ENCODE data around the gene SLC6A15.

Gene SLC6A15

DNA sequence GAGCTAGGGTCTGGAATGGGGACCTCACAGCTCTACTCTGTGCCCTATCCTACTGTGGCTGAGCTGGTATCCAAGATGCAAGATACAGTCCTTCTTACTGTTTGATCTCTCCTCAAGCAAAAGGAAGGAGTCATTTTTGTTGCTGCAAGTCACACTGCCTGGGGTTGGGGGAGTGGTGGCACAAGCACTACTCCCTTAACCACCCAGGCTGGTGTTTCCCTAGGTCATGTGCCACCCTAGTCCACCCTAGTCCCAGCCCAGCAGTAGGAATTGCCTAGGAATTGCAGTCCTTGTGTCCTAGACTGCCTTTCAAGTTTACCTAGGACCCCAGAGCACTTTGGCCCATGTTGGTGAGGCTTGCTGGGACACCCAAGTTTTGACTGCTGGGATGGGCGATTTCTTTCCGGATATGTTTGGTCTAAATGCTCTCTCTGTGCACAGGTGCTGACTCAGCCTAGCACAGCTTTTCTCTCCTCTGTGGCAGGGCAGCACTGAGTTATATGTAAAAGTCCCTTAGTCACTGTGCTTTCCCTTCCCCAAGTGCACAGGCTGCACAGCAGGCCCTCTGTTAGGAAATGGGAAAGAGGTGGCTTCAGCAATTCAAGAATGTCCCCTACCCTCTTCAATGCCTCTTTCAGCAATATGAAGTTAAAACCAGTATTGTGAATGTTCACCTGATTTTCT, 54.9 kb downstream of the SLC6A15 start:
- H3K4me3 ChIP-seq (ENCODE audit: low read depth, low read length): no peak overlapping the region
- TF ChIP-seq POLR2A (IDR thresholded peaks at IDR 0.05; ENCODE audit: extremely low read depth, insufficient read length) (no peak), MYC (IDR thresholded peaks at IDR 0.05; ENCODE audit: low read depth, low read length) (no peak)
- TF ChIP-seq, protein P1, sequence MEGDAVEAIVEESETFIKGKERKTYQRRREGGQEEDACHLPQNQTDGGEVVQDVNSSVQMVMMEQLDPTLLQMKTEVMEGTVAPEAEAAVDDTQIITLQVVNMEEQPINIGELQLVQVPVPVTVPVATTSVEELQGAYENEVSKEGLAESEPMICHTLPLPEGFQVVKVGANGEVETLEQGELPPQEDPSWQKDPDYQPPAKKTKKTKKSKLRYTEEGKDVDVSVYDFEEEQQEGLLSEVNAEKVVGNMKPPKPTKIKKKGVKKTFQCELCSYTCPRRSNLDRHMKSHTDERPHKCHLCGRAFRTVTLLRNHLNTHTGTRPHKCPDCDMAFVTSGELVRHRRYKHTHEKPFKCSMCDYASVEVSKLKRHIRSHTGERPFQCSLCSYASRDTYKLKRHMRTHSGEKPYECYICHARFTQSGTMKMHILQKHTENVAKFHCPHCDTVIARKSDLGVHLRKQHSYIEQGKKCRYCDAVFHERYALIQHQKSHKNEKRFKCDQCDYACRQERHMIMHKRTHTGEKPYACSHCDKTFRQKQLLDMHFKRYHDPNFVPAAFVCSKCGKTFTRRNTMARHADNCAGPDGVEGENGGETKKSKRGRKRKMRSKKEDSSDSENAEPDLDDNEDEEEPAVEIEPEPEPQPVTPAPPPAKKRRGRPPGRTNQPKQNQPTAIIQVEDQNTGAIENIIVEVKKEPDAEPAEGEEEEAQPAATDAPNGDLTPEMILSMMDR (IDR thresholded peaks at IDR 0.05; ENCODE audit: low read depth, low read length): no peak
- TF ChIP-seq, protein P2, sequence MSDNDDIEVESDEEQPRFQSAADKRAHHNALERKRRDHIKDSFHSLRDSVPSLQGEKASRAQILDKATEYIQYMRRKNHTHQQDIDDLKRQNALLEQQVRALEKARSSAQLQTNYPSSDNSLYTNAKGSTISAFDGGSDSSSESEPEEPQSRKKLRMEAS (IDR thresholded peaks at IDR 0.05; ENCODE audit: low read depth, low read length): no peak
- DNase-seq (ENCODE audit: low read depth): no peak

DNA sequence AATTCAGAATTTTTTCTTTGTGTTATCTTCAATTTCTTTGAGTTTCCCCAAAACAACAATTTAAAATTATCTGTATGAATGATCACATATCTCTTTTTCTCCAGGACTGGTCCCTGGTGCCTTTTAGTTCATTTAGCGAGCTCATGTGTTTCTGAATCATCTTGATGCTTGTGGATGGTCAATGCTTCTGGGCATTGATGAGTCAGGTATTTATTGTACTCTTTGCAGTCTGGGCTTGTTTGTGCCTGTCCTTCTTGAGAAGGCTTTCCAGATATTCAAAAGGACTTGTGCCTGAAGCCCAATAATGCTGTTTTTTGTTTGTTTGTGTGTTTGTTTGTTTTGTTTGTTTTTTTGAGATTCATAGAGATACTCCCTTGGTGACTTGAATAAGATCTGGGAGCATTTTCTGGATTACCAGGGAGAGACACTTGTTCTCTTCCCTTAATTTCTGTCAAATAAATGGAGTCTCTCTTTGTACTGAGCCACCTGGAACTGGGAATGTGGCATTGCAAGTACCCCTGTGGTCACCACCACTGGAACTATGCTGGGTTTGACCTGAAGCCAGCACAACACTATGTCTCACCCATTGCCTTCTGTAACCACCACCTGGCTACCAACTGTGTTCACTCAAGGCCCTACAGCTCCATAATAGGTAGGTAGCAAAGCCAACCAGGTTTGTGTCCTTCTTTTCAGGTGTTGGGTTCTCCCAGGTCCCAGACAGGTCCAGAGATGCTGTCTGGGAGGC, 56.3 kb downstream of the SLC6A15 start:
- H3K4me3 ChIP-seq (ENCODE audit: low read depth, low read length): no peak overlapping the region
- DNase-seq (ENCODE audit: low read depth): no peak
- no peak for TF ChIP-seq MYC (IDR thresholded peaks at IDR 0.05; ENCODE audit: low read depth, low read length)
- TF ChIP-seq, protein P1 (IDR thresholded peaks at IDR 0.05; ENCODE audit: low read depth, low read length): no peak
- TF ChIP-seq POLR2A (IDR thresholded peaks at IDR 0.05; ENCODE audit: extremely low read depth, insufficient read length): no peak
- TF ChIP-seq, protein P2 (IDR thresholded peaks at IDR 0.05; ENCODE audit: low read depth, low read length): no peak

DNA sequence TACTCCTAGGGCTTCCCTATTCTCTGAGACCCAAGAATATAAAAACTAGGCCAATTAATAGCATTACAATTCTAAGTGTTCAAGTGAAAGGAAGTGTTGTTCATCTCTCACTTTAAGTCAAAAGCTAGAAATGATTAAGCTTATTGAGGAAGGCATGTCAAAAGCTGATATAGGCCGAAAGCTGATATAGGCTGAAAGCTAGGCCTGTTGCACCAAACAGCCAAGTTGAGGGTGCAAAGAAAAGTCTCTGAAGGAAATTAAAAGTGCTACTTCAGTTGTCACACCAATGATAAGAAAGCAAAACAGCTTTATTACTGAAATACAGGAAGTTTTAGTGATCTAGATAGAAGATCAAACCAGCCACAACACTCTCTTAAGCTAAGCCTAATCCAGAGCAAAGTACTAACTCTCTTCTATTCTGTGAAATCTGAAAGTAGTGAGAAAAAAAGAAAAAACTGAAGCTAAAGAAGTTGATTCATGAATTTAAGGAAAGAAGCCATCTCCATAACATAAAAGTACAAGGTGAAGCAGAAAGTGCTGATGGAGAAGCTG, 68.9 kb downstream of the SLC6A15 start:
- DNase-seq (ENCODE audit: low read depth): no peak
- H3K4me3 ChIP-seq (ENCODE audit: low read depth, low read length): no peak overlapping the region
- no peak for TF ChIP-seq MYC (IDR thresholded peaks at IDR 0.05; ENCODE audit: low read depth, low read length)
- TF ChIP-seq, protein P2 (IDR thresholded peaks at IDR 0.05; ENCODE audit: low read depth, low read length): no peak
- TF ChIP-seq, protein P1 (IDR thresholded peaks at IDR 0.05; ENCODE audit: low read depth, low read length): no peak
- TF ChIP-seq POLR2A (IDR thresholded peaks at IDR 0.05; ENCODE audit: extremely low read depth, insufficient read length): no peak

DNA sequence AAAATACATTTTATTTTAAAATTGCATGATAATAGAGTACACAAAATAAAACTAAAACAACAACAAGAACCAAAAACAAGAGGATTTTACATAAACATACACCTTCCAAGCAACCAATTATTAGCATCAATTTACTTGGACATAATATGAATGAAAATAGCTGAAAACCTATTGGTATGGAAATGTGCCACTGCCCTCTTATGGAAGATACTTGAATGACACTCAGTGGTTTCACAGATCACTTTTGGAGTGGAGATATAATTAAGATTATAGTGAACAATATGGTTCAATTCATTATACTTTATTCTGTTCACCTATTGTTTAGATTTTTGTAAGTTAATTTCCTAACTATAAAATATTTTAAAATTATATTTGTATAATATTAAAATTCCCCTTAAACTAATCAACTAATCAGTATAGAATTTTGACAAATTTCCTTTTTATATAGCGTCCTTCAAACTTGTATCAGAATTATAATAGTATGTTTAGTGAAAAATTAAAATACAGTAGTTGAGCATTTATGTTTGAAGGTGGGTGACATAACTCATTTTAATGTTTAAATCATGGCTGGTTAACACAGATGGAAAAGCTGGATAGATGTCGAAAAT, 70.1 kb downstream of the SLC6A15 start:
- H3K4me3 ChIP-seq (ENCODE audit: low read depth, low read length): no peak overlapping the region
- TF ChIP-seq POLR2A (IDR thresholded peaks at IDR 0.05; ENCODE audit: extremely low read depth, insufficient read length): no peak
- TF ChIP-seq, protein P1 (IDR thresholded peaks at IDR 0.05; ENCODE audit: low read depth, low read length): peak; percentile 71
- peak; percentile 52 for DNase-seq (ENCODE audit: low read depth)

DNA sequence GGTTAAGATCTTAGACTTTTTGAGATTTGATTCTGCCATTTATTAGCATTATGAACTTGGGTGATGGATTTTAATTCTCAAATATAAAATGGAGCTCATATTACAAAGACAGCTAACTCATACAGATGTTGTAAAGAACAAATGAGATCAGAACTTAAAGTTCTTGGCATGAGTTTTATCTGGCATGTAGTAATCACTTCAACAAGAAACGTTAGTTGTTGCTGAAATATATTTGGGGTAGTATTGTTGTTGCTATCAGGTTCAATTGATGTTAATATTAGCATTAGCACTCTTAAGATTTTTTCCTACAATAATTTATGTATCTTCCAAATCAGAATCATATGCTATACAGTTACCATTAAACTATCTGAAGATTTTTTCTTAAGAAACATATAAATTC, 71.0 kb downstream of the SLC6A15 start:
- TF ChIP-seq, protein P2 (IDR thresholded peaks at IDR 0.05; ENCODE audit: low read depth, low read length): no peak
- TF ChIP-seq POLR2A (IDR thresholded peaks at IDR 0.05; ENCODE audit: extremely low read depth, insufficient read length) (no peak), MYC (IDR thresholded peaks at IDR 0.05; ENCODE audit: low read depth, low read length) (no peak)
- TF ChIP-seq, protein P1 (IDR thresholded peaks at IDR 0.05; ENCODE audit: low read depth, low read length): no peak
- H3K4me3 ChIP-seq (ENCODE audit: low read depth, low read length): no peak overlapping the region
- DNase-seq (ENCODE audit: low read depth): no peak
